ENCODE results near the gene FKTN. TPM values are rescaled to one million over a fixed set of nuclear protein-coding genes. Genes with fewer than 3 reads are reported as not detected.
A peak's percentile ranks its signal among the peaks of the same experiment; 100 is the strongest.
"Not testable (repeated sequence)": the region's sequence is repeated elsewhere in the genome, so short reads cannot be mapped to it uniquely, and the experiment has no call there.

The FKTN gene
- 10 to 100 TPM; 13.9 to 14.3 TPM for total RNA-seq

- CTCF ChIA-PET: no interaction called here
- ATAC-seq: peak; percentile 98
These were observed at the start of gene FKTN for GRCh38 chr9:105557804-105558610. FKTN (plus strand) TSS chr9:105558131; CDS start chr9:105575033, 16,902 bp downstream.

GRCh38 chr9:105508530-105508929, 49.4 kb upstream of the FKTN start:
- ChIA-PET CTCF (no interaction called here), POLR2A (no interaction called here)
- ATAC-seq (no peak), DNase-seq (no peak)
- intact Hi-C loops (cut with micrococcal nuclease): no loop called here
- Mint-ChIP-seq H3K27ac (no peak overlapping the region), H3K4me1 (ENCODE audit: low read depth) (peaks cover 3% of the 10 kb centered on the region), H3K4me3 (no peak overlapping the region), H3K27me3 (no peaks in the 10 kb centered on the region), H3K36me3 (ENCODE audit: low read depth) (no peaks in the 10 kb centered on the region), H3K9me3 (no peaks in the 10 kb centered on the region)
- TF ChIP-seq, protein P1, sequence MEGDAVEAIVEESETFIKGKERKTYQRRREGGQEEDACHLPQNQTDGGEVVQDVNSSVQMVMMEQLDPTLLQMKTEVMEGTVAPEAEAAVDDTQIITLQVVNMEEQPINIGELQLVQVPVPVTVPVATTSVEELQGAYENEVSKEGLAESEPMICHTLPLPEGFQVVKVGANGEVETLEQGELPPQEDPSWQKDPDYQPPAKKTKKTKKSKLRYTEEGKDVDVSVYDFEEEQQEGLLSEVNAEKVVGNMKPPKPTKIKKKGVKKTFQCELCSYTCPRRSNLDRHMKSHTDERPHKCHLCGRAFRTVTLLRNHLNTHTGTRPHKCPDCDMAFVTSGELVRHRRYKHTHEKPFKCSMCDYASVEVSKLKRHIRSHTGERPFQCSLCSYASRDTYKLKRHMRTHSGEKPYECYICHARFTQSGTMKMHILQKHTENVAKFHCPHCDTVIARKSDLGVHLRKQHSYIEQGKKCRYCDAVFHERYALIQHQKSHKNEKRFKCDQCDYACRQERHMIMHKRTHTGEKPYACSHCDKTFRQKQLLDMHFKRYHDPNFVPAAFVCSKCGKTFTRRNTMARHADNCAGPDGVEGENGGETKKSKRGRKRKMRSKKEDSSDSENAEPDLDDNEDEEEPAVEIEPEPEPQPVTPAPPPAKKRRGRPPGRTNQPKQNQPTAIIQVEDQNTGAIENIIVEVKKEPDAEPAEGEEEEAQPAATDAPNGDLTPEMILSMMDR (IDR thresholded peaks at IDR 0.05): no peak

More at GRCh38 chr9:105557804-105558610, at the start of gene FKTN:
- intact Hi-C loops (cut with micrococcal nuclease): loop anchor here (10.0 kb wide), 1 partner anchor 113 kb away; the partner anchor contains the start of gene FSD1L
- DNase-seq: peak; percentile 90
- Mint-ChIP-seq H3K36me3 (ENCODE audit: low read depth) (peaks cover 23% of the 10 kb centered on the region), H3K9me3 (peaks cover 12% of the 10 kb centered on the region), H3K4me3 (peak within 1 kb of the TSS; percentile 94), H3K27me3 (no peaks in the 10 kb centered on the region), H3K4me1 (ENCODE audit: low read depth) (peaks cover 16% of the 10 kb centered on the region), H3K27ac (peak within 1 kb of the TSS; percentile 84)
- TF ChIP-seq, protein P1 (IDR thresholded peaks at IDR 0.05): no peak
- POLR2A ChIA-PET: no interaction called here

DNA sequence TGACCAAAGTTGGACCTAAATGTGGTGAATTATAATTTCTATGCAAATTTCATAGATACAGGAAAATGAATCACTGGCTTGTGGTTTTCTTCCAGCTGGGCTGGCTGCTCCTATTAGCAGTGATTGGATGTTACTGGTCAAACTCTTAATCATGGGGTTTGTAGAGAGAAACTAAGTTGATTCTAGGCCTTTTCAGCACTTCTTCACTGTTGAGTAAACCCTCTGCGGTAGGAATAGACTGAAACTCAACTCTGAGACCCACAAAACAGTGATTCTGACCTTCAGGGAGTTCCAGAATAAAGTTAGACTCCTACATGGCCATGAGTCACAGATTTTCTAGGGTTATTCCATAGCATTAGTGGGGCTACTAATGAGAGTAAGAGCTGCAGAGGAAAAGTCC, 47.9 kb upstream of the FKTN start:
- Mint-ChIP-seq H3K9me3 (no peaks in the 10 kb centered on the region), H3K27ac (no peak overlapping the region), H3K36me3 (ENCODE audit: low read depth) (no peaks in the 10 kb centered on the region), H3K4me3 (no peak overlapping the region), H3K27me3 (no peaks in the 10 kb centered on the region), H3K4me1 (ENCODE audit: low read depth) (peaks cover 3% of the 10 kb centered on the region)
- CTCF ChIA-PET: interaction anchor here (1.1 kb wide), 1 partner anchor 9 kb away, joined by 3 read pairs; no protein-coding TSS in a partner anchor
- ATAC-seq (peak; percentile 56), DNase-seq (peak; percentile 5)
- intact Hi-C loops (cut with micrococcal nuclease): no loop called here
- POLR2A ChIA-PET: interaction anchor here (0.6 kb wide), 1 partner anchor 627 kb away, joined by 3 read pairs; no protein-coding TSS in a partner anchor
- TF ChIP-seq, protein P1 (IDR thresholded peaks at IDR 0.05): no peak

GRCh38 chr9:105511446-105511845, 46.5 kb upstream of the FKTN start:
- Mint-ChIP-seq H3K27ac (no peak overlapping the region), H3K4me3 (no peak overlapping the region), H3K27me3 (no peaks in the 10 kb centered on the region), H3K4me1 (ENCODE audit: low read depth) (peaks cover 3% of the 10 kb centered on the region), H3K36me3 (ENCODE audit: low read depth) (no peaks in the 10 kb centered on the region), H3K9me3 (no peaks in the 10 kb centered on the region)
- DNase-seq (no peak), ATAC-seq (no peak)
- intact Hi-C loops (cut with micrococcal nuclease): no loop called here
- ChIA-PET CTCF (no interaction called here), POLR2A (interaction anchor here (1.0 kb wide), 1 partner anchor 19 kb away, joined by 3 read pairs; no protein-coding TSS in a partner anchor)
- TF ChIP-seq, protein P1 (IDR thresholded peaks at IDR 0.05): no peak

GRCh38 chr9:105515811-105516413, 42.0 kb upstream of the FKTN start:
- Mint-ChIP-seq H3K4me3 (no peak overlapping the region), H3K9me3 (no peaks in the 10 kb centered on the region), H3K4me1 (ENCODE audit: low read depth) (no peaks in the 10 kb centered on the region), H3K27me3 (no peaks in the 10 kb centered on the region), H3K36me3 (ENCODE audit: low read depth) (no peaks in the 10 kb centered on the region), H3K27ac (no peak overlapping the region)
- ChIA-PET POLR2A (no interaction called here), CTCF (no interaction called here)
- DNase-seq (no peak), ATAC-seq (no peak)
- intact Hi-C loops (cut with micrococcal nuclease): no loop called here
- TF ChIP-seq, protein P1 (IDR thresholded peaks at IDR 0.05): no peak

DNA sequence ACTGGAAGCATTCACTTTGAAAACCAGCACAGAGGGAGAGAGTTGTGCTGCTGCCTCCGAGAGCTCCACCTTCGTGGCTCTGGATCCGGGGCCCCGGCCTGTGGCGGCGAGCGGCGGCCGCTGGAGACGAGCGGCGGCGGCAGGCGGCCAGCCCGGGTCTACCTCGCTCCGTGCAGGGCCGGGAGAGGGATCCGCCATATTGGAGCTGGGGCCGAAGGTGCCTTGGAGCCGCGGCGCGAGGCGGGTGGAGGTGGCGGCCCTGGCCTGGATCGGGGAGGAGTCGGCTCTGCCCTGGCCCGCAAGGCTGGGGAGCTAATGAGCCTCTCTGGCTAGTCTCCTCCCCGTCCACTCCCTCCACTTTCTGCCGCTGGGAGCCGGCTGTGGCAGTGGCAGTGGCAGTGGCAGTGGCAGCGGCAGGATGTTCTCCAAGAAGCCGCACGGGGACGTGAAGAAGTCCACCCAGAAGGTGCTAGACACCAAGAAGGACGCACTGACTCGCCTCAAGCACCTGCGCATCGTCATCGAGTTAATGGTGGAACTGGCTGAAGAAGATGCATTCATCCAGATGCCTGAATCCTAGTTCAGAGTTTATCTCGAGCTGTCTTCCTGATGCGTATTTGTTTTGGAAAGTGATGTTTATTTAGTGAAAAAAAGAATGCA, 38.1 kb upstream of the FKTN start:
- H3K9me3 Mint-ChIP-seq; H3K4me3 Mint-ChIP-seq; H3K27me3 Mint-ChIP-seq; H3K27ac Mint-ChIP-seq; CTCF ChIA-PET; POLR2A ChIA-PET; H3K4me1 Mint-ChIP-seq (ENCODE audit: low read depth); intact Hi-C loops (cut with micrococcal nuclease); H3K36me3 Mint-ChIP-seq (ENCODE audit: low read depth): not testable (repeated sequence)
- DNase-seq: peak; percentile 21
- ATAC-seq: peak; percentile 93

DNA sequence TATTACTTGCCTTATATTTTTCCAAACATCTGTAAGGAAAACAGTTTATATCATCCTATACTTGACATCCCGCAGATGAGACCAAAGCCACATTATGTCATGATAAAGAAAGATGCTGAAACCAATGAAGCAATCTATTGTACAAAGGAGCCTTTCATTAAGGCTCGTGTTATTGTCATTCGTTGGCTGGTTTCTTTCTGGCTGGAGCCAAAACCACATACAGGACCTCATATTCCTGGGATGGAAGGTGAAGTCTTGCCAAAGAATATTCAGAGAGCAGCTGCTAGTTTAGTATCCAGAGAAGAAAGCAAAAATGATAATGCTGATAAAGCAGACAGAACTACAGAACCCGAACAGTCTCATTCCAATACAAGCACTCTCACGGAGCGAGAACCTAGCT, 36.9 kb upstream of the FKTN start:
- POLR2A ChIA-PET; H3K27ac Mint-ChIP-seq; CTCF ChIA-PET; ATAC-seq; H3K4me3 Mint-ChIP-seq; H3K4me1 Mint-ChIP-seq (ENCODE audit: low read depth); intact Hi-C loops (cut with micrococcal nuclease); H3K27me3 Mint-ChIP-seq; DNase-seq; H3K36me3 Mint-ChIP-seq (ENCODE audit: low read depth); H3K9me3 Mint-ChIP-seq: not testable (repeated sequence)

All from activated CD8-positive, alpha-beta T cell treated with anti-CD3 and anti-CD28 coated beads for 36 hours (primary cell).